Measurements from ENCODE around the gene ZCCHC7.
"Not testable (repeated sequence)": the region's sequence is repeated elsewhere in the genome, so short reads cannot be mapped to it uniquely, and the experiment has no call there.

ZCCHC7 gene

DNA sequence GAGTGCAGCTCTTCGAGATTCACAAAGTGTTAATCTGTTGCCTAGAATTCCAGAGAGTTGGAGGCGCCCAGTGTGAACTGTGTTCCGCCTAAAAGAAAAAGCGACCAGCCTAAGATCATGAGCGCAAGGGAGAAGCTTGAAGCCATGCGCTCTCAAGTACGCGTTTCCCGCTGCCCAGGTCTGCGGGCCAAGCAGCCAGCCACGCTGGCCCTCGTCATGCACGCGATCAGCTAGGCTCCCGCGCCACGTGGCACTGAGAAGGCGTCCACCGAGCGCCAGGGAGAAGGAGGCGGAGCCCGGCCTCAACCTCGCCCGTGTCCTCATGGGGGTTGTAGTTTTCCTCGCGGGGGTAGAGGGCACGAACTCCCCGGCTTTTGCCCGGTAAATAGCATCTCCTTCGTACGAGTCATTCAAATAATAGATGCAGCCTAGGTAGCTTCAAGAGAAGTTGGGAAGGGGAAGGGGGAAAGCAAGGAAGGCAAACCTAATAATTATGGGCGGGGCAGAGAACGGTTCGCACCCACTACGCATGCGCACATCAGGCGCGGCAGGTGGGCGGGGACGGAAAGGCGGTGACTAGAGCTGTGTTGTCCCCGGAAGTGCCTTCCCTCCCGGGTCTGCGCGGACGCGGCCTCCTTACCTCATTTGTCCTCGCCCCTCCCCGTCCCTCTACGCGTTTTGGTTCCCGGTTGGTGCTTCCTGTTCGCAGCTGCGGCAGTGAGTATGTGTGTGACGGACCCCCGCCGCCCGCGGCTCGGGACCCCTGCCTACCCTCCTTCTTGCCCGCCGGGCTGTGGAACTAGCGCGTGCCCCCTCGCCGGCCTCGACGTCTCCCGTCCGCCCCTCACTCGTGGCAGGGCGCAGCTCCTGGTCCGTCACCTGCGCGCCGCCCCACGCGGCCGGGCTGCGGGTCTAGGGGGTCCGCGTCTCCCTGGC lies at the start of gene ZCCHC7:
ZCCHC7 (plus strand) TSS at position 668 of the 936 bp plus-strand sequence.
- DNase-seq: peak; percentile 97 to 98

DNA sequence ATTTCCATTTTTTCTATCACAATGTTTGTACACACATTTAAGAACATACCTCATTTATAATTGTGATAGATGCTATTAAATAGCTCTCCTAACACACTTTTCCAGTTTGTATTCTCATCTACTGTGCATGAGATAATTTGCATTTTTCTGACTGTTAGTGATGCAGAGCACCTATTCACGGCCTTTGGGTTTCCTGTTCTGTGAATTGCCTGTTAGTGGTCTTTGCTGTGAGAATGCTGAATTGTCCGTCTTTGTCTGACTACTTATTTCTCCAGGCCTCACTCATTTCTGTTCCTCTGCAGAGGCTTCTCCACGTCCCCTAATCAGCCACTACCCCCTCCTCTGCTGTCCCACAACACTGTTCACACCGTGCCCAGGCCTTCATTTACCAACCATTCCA lies 45.6 kb upstream of the ZCCHC7 start:
- not testable (repeated sequence) for DNase-seq

DNA sequence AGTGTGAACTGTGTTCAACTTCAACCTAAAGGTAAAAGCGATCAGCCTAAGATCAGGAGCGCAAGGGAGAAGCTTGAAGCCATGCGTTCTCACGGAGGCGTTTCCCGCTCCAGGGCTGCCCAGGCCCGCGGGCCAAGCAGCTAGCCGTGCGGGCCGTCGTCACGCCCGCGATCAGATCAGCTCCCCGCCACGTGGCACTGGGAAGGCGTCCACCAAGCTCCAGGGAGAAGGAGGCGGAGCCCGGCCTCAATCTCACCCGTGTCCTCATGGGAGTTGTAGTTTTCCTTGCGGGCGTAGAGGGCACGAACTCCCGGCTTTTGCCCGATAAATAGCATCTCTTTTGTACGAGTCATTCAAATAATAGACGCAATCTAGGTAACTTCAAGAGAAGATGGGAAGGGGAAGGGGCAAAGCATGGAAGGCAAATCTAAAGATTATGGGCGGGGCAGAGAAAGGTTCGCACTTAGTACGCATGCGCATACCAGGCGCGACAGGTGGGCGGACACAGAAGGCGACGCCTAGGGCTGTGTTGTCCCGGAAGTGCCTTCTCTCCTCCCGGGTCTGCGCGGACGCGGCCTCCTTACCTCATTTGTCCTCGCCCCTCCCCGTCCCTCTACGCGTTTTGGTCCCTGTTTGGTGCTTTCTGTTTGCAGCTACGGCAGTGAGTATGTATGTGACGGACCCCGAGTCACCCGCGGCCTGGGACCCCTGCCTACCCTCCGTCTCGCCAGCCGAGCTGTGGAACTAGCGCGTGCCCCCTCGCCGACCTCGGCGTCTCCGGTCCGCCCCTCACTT lies 40.8 kb upstream of the ZCCHC7 start:
- DNase-seq: peak; percentile 91 to 93

DNA sequence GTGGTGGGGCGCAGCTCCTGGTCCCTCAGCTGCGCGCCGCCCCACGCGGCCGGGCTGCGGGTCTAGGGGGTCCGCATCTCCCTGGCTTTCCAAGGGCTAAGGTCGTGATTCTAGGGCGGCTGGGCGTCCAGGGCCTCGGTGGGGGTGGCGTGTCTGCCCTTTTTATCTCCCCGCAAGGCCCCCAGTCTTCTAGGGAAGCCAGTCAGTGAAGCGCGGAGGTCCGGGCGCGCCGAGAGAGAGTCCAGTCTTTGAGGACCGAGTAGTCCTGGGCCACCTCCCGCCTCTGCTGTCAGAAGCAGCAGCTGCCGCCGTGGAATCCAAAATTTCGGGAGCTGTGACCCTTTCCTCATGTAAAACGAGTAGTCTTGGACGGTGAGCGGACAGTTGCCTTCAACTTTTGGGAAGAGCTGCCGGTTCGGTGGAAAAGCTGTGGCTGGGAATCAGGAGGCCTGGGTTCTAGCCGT lies 40.2 kb upstream of the ZCCHC7 start:
- not testable (repeated sequence) for DNase-seq

DNA sequence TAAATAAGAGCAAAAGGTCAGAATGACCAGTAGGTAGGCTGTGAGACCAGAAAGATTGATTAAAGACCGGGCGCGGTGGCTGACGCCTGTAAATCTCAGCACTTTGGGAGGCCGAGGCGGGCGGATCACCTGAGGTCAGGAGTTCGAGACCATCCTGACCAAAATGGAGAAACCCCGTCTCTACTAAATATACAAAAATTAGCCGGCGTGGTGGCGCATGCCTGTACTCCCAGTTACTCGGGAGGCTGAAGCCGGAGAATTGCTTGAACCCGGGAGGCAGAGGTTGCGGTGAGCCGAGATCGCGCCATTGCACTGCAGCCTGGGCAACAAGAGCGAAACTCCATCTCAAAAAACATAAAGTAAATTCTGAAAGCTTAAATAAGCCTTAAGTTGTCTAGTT lies 38.9 kb upstream of the ZCCHC7 start:
- DNase-seq: not testable (repeated sequence)

DNA sequence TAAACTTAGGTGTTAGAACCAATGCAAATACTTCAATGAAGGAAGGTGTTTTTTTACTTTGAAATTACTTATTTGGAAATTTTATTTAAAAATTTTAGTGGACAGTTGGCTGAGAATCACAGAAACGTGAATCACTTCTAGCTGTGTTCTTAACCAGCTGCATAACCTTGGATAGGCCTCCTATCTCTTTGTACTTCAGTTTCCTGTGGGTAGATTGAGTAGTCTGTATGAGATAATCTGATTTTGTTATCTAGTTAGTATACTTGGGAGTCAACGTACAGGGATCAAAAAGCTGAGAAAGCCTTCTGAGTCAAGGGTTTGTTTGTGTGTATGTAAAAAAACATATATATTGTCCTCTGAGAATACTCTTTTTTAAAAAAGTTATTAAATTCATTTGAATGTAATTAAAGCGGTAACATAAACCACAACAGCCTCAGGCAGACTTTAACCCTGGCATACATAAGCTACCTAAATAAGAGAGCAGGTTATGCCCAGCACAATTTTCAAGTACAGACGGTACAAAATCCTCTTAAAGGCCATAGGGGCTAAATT lies 38.1 kb upstream of the ZCCHC7 start:
- DNase-seq: no peak

DNA sequence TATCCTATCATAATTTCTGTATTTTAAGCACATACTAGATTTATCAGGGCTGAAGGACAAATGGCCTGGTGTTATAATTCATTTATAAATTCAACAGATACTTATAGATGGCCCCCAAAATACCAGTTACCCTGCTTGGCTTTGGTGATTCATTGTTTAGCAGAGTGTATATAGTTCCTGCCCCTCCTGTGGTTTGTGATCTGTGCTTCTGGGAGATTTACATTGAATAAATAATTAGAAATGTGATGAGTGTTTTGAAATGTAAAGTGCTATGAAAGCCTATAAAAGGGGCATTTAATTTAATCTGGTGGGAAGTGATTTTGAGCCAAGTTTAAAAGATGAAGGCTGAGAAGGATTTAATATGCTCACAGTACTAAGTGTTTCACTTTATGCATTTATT lies 36.7 kb upstream of the ZCCHC7 start:
- no peak for DNase-seq

DNA sequence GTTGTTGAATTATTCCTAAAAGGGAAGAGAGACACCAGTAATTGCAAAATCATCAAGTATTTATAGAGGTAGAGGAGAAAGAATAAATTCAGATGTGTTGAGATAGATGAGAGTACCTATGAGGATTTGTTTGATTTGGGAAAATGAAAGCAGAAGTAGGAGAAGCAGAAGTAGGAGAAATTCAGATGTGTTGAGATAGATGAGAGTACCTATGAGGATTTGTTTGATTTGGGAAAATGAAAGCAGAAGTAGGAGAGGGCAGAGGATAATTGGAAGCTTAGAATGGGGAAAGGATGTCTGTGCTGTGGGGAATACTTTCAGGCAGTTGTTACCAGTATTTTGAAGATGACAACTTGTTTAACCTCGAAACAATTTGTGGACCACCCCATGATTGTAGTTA lies 35.1 kb upstream of the ZCCHC7 start:
- no peak for DNase-seq

DNA sequence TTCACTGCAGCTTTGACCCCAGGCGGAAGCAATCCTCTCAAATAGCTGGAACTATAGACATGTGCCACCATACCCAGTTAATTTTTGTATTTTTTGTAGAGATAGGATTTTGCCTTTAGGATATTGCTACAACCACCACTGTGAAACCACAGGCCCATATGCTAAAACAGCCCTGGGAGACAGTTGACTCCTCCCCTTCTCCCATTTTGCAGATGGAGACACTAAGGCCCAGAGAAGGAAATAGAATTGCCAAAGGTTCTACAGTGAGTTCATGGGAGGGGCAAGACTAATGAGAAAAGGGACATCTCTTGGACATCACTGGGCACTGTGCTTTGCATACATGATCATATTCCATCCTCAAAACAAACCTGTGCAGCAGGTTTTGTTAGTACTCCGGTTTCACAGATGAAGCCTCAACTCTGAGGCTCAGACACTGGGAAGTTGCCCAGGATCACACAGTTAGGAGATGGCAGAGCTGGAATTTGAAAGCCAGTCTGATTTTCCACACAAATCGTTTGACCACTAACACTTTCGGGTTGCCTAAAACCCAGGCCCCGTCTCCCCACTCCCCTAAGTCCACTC lies 27.6 kb upstream of the ZCCHC7 start:
- not testable (repeated sequence) for DNase-seq

DNA sequence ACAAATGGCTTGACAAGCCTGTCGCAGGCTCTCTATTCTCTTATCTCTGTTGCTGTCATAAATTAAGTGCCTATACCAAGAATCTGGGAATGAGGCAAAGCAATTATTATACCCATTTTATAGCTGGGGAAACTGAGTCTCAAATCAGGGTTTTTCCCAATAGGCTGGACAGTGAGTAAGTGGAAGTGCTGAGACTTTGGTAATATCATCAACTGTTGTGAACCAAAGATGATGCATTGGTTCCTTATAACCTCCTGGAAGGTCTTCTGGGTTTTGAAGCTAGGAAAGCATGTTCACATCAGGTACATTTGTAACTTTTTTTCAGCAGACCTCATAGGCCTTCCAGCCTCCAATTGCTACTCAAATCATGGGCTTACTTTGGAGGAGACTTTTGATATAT lies 25.6 kb upstream of the ZCCHC7 start:
- no peak for DNase-seq

DNA sequence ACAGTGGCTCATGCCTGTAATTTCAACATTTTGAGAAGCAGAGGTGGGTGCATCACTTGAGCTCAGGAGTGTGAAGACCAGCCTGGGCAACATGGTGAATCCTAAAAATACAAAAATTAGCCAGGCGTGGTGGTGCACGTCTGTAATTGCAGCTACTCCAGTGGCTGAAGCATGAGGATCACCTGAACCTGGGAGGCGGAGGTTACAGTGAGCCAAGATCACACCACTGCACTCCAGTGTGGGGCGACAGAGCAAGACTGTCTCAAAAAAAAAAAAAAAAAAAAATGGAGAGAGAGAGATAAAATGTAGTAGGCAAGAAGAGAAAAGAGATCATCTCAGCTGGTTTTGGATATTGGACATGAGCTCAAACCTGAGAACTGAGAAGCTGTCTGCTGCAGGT lies 23.7 kb upstream of the ZCCHC7 start:
- no peak for DNase-seq

DNA sequence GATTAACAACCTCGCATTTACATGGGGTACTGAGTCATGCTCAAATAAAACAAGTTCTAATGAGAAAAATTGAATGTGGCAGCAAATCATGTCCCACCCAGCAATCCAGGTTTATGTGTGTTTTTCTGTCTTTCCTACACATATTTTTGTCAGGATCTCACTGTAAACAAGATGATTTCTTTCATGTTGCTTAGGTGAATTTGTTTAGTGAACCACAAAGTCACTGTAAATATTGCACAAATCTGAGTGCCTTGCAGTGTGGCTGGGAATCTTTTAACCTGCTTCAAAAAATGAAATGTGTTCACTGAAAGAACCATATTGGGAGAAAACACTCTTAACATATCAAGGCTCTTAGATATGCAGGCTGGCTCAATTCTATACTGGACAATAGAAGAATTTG lies 23.1 kb upstream of the ZCCHC7 start:
- DNase-seq: no peak

DNA sequence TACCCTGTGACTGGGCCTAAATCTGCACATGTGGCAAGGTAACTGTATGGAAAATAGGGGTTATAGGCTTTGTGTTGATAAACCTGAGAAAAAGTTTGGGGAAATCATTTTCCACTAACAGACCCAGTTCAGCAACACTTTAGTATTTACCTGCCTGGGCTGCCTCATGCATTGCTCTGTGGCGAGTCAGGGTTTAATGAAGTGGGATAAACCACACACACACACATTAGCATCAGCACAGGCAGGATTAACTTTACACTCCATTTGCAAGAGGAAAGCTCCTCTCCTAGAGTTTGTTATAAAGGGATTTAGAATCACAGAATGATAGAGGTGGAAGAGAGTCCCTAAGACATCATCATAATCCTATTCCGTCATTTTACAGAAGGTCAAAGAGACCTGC lies 20.0 kb upstream of the ZCCHC7 start:
- no peak for DNase-seq

DNA sequence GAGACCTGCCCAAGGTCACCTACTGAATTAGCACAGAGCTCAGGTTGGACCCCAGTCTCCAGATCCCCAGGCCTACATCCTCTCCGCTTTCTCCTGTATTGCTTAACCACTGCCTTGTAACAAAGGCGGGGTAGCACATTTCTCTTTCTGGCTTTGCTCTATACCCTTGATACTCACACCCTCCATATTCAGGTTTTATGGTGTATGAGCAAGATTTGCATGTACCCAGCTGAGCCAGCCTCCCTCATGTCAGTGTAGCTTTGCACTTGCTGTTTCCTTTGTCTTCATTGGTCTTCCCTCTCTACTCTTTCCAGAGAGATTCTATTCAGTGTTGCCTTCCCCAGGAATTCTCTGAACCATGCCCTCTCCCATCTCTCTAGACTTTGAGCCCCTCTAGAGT lies 19.6 kb upstream of the ZCCHC7 start:
- DNase-seq: no peak

DNA sequence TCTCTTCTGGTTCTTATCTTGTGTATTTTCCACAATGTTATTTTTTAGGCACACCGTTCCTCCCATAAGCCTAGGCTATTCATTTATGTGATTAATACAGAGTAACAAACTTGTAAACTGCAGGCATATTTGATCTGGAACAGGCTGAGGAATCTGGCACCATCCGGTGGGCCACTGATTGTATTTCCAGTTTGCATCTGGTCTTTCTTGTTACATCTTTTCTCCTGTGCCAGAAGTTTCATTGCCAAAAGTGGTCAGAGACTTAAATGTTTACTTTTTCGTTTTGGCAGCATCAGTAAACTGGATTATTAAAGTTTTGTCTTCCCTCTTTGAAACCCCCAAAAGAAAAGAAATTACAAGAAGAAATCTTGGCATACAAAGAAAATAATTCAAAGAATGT lies 17.9 kb upstream of the ZCCHC7 start:
- no peak for DNase-seq

DNA sequence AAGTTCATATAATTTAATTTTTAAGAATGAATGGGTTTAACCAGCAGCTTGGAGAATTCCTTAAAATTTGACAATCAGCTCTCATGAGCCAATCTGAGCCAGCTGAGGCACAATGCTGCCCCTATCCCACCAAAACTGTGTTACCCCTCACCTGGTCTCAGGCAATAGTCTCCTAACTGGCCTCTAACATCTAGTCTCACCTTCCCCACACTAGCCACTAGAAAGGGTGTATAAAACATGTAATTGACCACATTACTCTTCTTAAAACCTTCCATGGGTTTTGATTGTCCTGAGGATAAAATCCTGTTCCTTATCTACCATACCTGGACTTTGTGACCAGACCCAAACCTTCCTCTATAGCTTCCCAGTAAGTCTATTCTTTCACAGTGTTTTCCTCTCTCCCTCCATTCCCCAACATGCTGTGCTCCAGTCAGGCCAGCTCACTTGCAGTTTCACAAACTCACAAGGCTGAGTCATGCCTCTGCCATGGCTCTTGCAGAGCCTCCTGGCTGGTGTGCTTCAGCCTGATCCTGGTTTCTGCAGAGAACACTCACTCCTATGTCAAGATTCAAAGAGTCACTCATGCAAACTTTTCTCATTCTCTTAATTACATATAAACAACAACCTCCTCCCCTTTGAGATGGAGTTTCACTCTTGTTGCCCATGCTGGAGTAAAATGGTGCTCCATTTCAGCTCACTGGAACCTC lies 16.0 kb upstream of the ZCCHC7 start:
- DNase-seq: peak in 1 of 2 donors; percentile 8

DNA sequence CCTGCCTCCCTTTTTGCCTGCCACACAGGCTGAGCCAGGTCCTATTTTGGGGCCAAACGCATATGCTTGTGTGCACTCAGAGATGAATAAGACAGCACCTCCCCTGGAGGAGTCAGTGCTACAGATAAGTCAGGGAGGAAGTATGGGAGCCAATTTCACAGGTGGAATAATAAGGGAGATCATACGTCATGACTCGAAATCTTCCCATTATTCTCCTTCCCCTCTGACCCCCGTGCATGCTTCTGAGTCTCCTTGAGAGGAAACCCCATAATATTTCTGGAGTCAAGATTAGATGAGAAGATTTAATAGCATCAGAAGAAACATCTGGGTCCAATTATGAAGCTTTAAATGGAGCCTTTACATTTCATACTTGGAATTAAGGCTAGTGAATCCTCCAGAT lies 15.1 kb upstream of the ZCCHC7 start:
- no peak for DNase-seq

DNA sequence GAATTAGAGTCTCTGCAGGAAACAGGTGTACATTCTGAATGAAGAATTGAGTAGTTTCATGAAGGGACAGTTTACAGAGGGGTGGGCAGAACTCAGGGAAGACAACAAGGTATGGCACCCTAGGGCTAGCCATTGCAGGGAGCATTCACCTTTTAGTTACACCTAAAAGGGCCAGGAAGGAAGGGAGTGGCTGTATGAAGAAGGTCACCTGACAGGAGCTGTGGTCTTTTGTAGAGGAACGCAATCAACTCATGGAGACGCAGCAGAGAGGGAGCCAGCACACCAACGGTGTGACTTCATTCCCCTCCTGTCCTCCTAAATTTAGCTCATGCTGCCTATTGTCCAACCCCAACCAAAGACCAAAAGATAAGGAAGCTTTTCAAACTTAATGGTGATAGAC lies 12.7 kb upstream of the ZCCHC7 start:
- DNase-seq: no peak

DNA sequence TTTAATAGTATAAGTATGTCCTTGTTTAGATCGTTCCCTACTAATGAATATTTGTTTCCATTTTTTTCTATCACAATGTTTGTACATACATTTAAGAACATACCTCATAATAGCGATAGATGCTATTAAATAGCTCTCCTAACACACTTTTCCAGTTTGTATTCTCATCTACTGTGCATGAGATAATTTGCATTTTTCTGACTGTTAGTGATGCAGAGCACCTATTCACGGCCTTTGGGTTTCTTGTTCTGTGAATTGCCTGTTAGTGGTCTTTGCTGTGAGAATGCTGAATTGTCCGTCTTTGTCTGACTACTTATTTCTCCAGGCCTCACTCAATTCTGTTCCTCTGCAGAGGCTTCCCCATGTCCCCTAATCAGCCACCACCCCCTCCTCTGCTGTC lies 5.9 kb upstream of the ZCCHC7 start:
- not testable (repeated sequence) for DNase-seq

DNA sequence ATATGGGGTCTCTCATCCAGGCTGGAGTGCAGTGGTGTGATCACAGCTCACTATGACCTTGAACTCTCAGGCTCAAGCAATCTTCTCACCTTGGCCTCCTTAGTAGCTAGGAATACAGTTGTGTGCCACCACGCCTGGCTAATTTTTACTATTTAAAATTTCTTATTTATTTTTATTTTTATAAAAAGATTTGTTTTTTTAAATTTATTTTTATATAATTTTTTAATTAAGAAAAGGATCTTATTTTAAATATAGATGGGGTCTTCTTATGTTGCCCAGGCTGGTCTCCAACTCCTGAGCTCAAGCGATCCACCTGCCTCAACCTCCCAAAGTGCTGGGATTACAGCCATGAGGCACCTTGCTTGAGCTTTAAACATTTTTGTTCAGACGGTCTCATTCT lies 2.4 kb upstream of the ZCCHC7 start:
- no peak for DNase-seq

DNA sequence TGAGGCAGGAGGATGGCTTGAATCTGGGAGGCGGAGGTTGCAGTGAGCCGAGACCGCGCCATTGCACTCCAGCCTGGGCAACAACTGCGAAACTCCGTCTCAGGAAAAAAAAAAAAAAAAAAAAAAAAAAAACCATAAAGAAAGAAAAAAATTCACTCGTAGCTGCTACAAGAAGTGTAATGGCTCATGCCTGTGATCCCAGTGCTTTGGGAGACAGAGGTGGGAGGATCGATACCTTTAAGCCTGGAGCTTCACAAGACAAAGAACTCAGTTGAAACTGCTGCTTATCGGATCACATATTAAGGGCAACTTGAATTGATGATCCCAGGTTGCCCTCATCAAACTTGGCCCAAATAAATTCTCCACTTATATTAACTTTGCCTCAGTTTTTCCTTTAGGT lies 1.0 kb upstream of the ZCCHC7 start:
- DNase-seq: no peak

DNA sequence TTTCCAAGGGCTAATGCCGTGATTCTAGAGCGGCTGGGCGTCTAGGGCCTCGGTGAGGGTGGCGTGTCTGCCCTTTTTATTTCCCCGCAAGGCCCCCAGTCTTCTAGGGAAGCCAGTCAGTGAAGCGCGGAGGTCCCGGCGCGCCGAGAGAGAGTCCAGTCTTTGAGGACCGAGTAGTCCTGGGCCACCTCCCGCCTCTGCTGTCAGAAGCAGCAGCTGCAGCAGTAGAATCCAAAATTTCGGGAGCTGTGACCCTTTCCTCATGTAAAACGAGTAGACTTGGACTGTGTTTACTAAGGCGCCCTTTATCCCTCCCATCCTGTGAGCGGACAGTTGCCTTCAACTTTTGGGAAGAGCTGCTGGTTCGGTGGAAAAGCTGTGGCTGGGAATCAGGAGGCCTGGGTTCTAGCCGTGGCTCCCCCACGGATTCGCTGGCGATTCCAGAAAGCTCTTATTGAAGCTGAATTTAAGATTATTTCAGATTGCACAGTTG lies 515 bp downstream of the ZCCHC7 start:
- not testable (repeated sequence) for DNase-seq

Data from stimulated activated CD4-positive, alpha-beta T cell treated with anti-CD3 and anti-CD28 coated beads, Interleukin-2, amount 100 ng/mL, for 24 hours (primary cell).